Thymus (tissue), 11 donors: Measurements from ENCODE around the gene DENND2A. TPM values are rescaled to one million over a fixed set of nuclear protein-coding genes. Genes with fewer than 3 reads are reported as not detected.
"Not testable (repeated sequence)": the region's sequence is repeated elsewhere in the genome, so short reads cannot be mapped to it uniquely, and the experiment has no call there.

Experiments used
- DNase-seq, 9 donors: peaks; one replicate each; pipeline ENCODE4 v3.0.0-alpha.2; 2013; ENCODE audit warnings: low spot score in 9 of 9, low read depth in 6 of 9, missing footprints in 1 of 9
- H3K27ac ChIP-seq, 2 donors: one replicate each; pipeline ENCODE4 v1.5.1; 2013; ENCODE audit warnings: control low read depth in 1 of 2, low read depth in 1 of 2, low read length in 1 of 2, mild to moderate bottlenecking in 1 of 2, moderate library complexity in 1 of 2
- H3K27me3 ChIP-seq, 2 donors: one replicate each; pipeline ENCODE4 v1.5.1; 2013; ENCODE audit warnings: low read length in 1 of 2; ENCODE audit not compliant: control insufficient read depth in 2 of 2, insufficient read depth in 1 of 2
- H3K36me3 ChIP-seq, 2 donors: one replicate each; pipeline ENCODE4 v1.5.1; 2013; ENCODE audit warnings: low read length in 1 of 2, mild to moderate bottlenecking in 1 of 2, moderate library complexity in 1 of 2; ENCODE audit not compliant: control insufficient read depth in 2 of 2, insufficient read depth in 2 of 2
- H3K4me1 ChIP-seq, 2 donors: one replicate each; pipeline ENCODE4 v1.5.1; 2013; ENCODE audit warnings: low read length in 2 of 2; ENCODE audit not compliant: control insufficient read depth in 2 of 2, insufficient read depth in 2 of 2
- H3K4me3 ChIP-seq, 2 donors: one replicate each; pipeline ENCODE4 v1.5.1; 2013; ENCODE audit warnings: low read length in 2 of 2, control low read depth in 1 of 2, mild to moderate bottlenecking in 1 of 2
- H3K9me3 ChIP-seq, 2 donors: one replicate each; pipeline ENCODE4 v1.5.1; 2013; ENCODE audit warnings: low read length in 1 of 2, mild to moderate bottlenecking in 1 of 2; ENCODE audit not compliant: control insufficient read depth in 2 of 2, insufficient read depth in 1 of 2
- WGBS: extraction: QIAGEN DNeasy Blood & Tissue Kit; methylation state at CpG from one replicate; pipeline ENCODE4 v1.1.7; 2013; 5-methylcytosine and 5-hydroxymethylcytosine counted together
- polyA plus RNA-seq: library from polyadenylated mRNA; stranded (reverse); fragments of 200-250 nt; gene quantifications from one replicate; pipeline ENCODE4 v1.2.3, GENCODE V29; 2013
- total RNA-seq: library from RNA; stranded (reverse); fragments of 120-200 nt; gene quantifications from one replicate; pipeline ENCODE4 v1.2.4, GENCODE V29; 2013
- donor health status: healthy.

The DENND2A gene
- total and polyA plus RNA-seq, 2 donors: 0.80 to 1.0 TPM

- H3K36me3 ChIP-seq, H3K27ac ChIP-seq, DNase-seq, H3K4me3 ChIP-seq, H3K27me3 ChIP-seq, H3K4me1 ChIP-seq, H3K9me3 ChIP-seq: not testable (repeated sequence)
- 93% methylated on average over 10 of the region's 10 CpGs for WGBS
Measured at GRCh38 chr7:140553236-140553635, 87.4 kb downstream of the DENND2A start.

GRCh38 chr7:140552240-140552679 is 88.4 kb downstream of the DENND2A start:
- H3K4me1 ChIP-seq: no peaks in the 10 kb centered on the region
- H3K9me3 ChIP-seq: no peaks in the 10 kb centered on the region
- no peak for DNase-seq
- no peak overlapping the region for H3K27ac ChIP-seq
- no peaks in the 10 kb centered on the region for H3K36me3 ChIP-seq
- H3K4me3 ChIP-seq: no peak overlapping the region
- H3K27me3 ChIP-seq: no peaks in the 10 kb centered on the region
- WGBS: 95% methylated on average over 4 of the region's 4 CpGs

GRCh38 chr7:140551355-140552239 is 89.0 kb downstream of the DENND2A start:
- H3K27ac ChIP-seq: no peak overlapping the region
- H3K9me3 ChIP-seq: no peaks in the 10 kb centered on the region
- no peaks in the 10 kb centered on the region for H3K27me3 ChIP-seq
- DNase-seq: no peak
- 96% methylated on average over 10 of the region's 10 CpGs for WGBS
- no peaks in the 10 kb centered on the region for H3K36me3 ChIP-seq
- no peak overlapping the region for H3K4me3 ChIP-seq
- no peaks in the 10 kb centered on the region for H3K4me1 ChIP-seq

- Histone ChIP-seq H3K27me3 (peaks cover 0 to 4% of the 10 kb centered on the region in 2 donors), H3K9me3 (no peaks in the 10 kb centered on the region), H3K4me3 (no peak overlapping the region), H3K36me3 (no peaks in the 10 kb centered on the region), H3K27ac (no peak overlapping the region), H3K4me1 (no peaks in the 10 kb centered on the region)
- 96% methylated on average over 1 of the region's 1 CpG for WGBS
- DNase-seq: no peak
Measured at GRCh38 chr7:140546947-140547346, 93.7 kb downstream of the DENND2A start.

- DNase-seq: no peak
- H3K36me3 ChIP-seq: no peaks in the 10 kb centered on the region
- H3K4me1 ChIP-seq: peaks cover 0 to 3% of the 10 kb centered on the region in 2 donors
- WGBS: 93% methylated on average over 16 of the region's 16 CpGs
- no peak overlapping the region for H3K27ac ChIP-seq
- no peak overlapping the region for H3K4me3 ChIP-seq
- peaks cover 0 to 17% of the 10 kb centered on the region in 2 donors for H3K27me3 ChIP-seq
- no peaks in the 10 kb centered on the region for H3K9me3 ChIP-seq
Measured at GRCh38 chr7:140544388-140544826, 96.2 kb downstream of the DENND2A start.

GRCh38 chr7:140542228-140542603 is 98.4 kb downstream of the DENND2A start:
- WGBS: 77% methylated on average over 7 of the region's 7 CpGs
- no peaks in the 10 kb centered on the region for H3K36me3 ChIP-seq
- H3K27me3 ChIP-seq: peaks cover 0 to 17% of the 10 kb centered on the region in 2 donors
- H3K27ac ChIP-seq: peak overlapping the region in 1 of 2 donors; percentile 58
- no peak for DNase-seq
- H3K9me3 ChIP-seq: no peaks in the 10 kb centered on the region
- H3K4me3 ChIP-seq: no peak overlapping the region
- peaks cover 0 to 3% of the 10 kb centered on the region in 2 donors for H3K4me1 ChIP-seq

- WGBS: 36% methylated on average over 17 of the region's 17 CpGs
- H3K27ac ChIP-seq: peak overlapping the region; percentile 47 to 58
- no peaks in the 10 kb centered on the region for H3K9me3 ChIP-seq
- DNase-seq: no peak
- no peak overlapping the region for H3K4me3 ChIP-seq
- H3K27me3 ChIP-seq: peaks cover 0 to 17% of the 10 kb centered on the region in 2 donors
- no peaks in the 10 kb centered on the region for H3K36me3 ChIP-seq
- peaks cover 0 to 3% of the 10 kb centered on the region in 2 donors for H3K4me1 ChIP-seq
Measured at GRCh38 chr7:140541513-140542227, 98.9 kb downstream of the DENND2A start.

GRCh38 chr7:140541176-140541512 is 99.5 kb downstream of the DENND2A start:
- Histone ChIP-seq H3K9me3 (no peaks in the 10 kb centered on the region), H3K4me1 (peaks cover 0 to 3% of the 10 kb centered on the region in 2 donors), H3K36me3 (no peaks in the 10 kb centered on the region), H3K27ac (no peak overlapping the region), H3K4me3 (no peak overlapping the region), H3K27me3 (peaks cover 0 to 17% of the 10 kb centered on the region in 2 donors)
- 88% methylated on average over 4 of the region's 4 CpGs for WGBS
- DNase-seq: no peak

- no peak overlapping the region for H3K27ac ChIP-seq
- 93% methylated on average over 18 of the region's 18 CpGs for WGBS
- peaks cover 0 to 3% of the 10 kb centered on the region in 2 donors for H3K4me1 ChIP-seq
- no peak for DNase-seq
- H3K9me3 ChIP-seq: no peaks in the 10 kb centered on the region
- peaks cover 0 to 17% of the 10 kb centered on the region in 2 donors for H3K27me3 ChIP-seq
- H3K36me3 ChIP-seq: no peaks in the 10 kb centered on the region
- no peak overlapping the region for H3K4me3 ChIP-seq
Measured at GRCh38 chr7:140540136-140540777, 100.4 kb downstream of the DENND2A start.
